ENCODE data around the gene NFRKB.

DNA sequence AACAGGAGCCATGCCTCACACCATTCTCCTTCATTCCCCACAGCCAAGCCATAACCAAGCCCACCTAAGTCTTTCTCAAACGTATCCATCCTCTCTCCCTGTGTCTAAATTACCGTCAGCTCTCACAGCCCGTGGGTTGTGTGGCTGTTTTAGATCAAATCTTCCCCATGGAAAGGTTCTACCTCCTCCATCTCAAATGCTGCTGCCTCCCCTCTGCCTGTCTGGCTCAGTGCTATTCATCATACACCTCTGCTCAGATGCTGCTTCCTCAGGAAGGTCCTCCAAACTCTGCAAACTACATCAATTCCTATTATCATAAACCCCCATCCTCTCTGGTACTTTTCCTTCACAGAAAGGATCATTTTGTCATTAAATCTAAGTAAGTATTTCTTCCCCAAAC, 15.1 kb downstream of the NFRKB start:
- TF ChIP-seq EZH2 (IDR thresholded peaks at IDR 0.05; ENCODE audit: insufficient read depth, poor library complexity, severe bottlenecking), result no peak
- TF ChIP-seq EZH2phosphoT487 (IDR thresholded peaks at IDR 0.05; ENCODE audit: insufficient read depth, low read depth), result no peak

Data from GM23248 (cell line).